GM18907 (cell line): Measurements from ENCODE around the gene FBXW8.
A peak's percentile ranks its signal among the peaks of the same experiment; 100 is the strongest.

Experiments
- ATAC-seq: cut with Tn5 transposase; IDR thresholded peaks from one replicate; pipeline ENCODE4 v1.9.1; 2021; ENCODE audit warnings: mild to moderate bottlenecking, moderate library complexity; ENCODE audit not compliant: unreplicated experiment

The FBXW8 gene

GRCh38 chr12:116910645-116911451 is at the start of gene FBXW8:
FBXW8 (plus strand) TSS chr12:116910950; CDS start chr12:116911038, 88 bp downstream.
- peak; percentile 92 for ATAC-seq

GRCh38 chr12:116861320-116861719 is 49.4 kb upstream of the FBXW8 start:
- ATAC-seq, result peak; percentile 88

- ATAC-seq, result no peak
Measured at GRCh38 chr12:116862167-116862566, 48.6 kb upstream of the FBXW8 start.

GRCh38 chr12:116863275-116863767 is 47.4 kb upstream of the FBXW8 start:
- no peak for ATAC-seq

GRCh38 chr12:116864371-116865160 is 46.2 kb upstream of the FBXW8 start:
- ATAC-seq, result no peak

GRCh38 chr12:116867523-116867922 is 43.2 kb upstream of the FBXW8 start:
- no peak for ATAC-seq

- no peak for ATAC-seq
Measured at GRCh38 chr12:116870306-116870705, 40.4 kb upstream of the FBXW8 start.

- ATAC-seq, result no peak
Measured at GRCh38 chr12:116874324-116874995, 36.3 kb upstream of the FBXW8 start.

- no peak for ATAC-seq
Measured at GRCh38 chr12:116876151-116876869, 34.4 kb upstream of the FBXW8 start.

GRCh38 chr12:116878567-116879508 is 31.9 kb upstream of the FBXW8 start:
- no peak for ATAC-seq

- ATAC-seq, result no peak
Measured at GRCh38 chr12:116879509-116880212, 31.1 kb upstream of the FBXW8 start.

- peak; percentile 7 for ATAC-seq
Measured at GRCh38 chr12:116880213-116880816, 30.4 kb upstream of the FBXW8 start.

GRCh38 chr12:116880817-116881324 is 29.9 kb upstream of the FBXW8 start:
- ATAC-seq, result peak; percentile 52

GRCh38 chr12:116881325-116881876 is 29.3 kb upstream of the FBXW8 start, which contains the start of gene HRK:
HRK (minus strand) TSS chr12:116881441; CDS start chr12:116881307, 134 bp downstream.
- ATAC-seq, result no peak

- no peak for ATAC-seq
Measured at GRCh38 chr12:116881877-116882507, 28.8 kb upstream of the FBXW8 start.

GRCh38 chr12:116882742-116883141 is 28.0 kb upstream of the FBXW8 start:
- no peak for ATAC-seq

GRCh38 chr12:116884871-116885270 is 25.9 kb upstream of the FBXW8 start:
- ATAC-seq, result no peak
